ENCODE results near the gene DOK6. TPM values are rescaled to one million over a fixed set of nuclear protein-coding genes. Genes with fewer than 3 reads are reported as not detected.

The DOK6 gene
- total and polyA plus RNA-seq, 2 experiments from 2014 or later: 0.29 to 0.42 TPM

DNA sequence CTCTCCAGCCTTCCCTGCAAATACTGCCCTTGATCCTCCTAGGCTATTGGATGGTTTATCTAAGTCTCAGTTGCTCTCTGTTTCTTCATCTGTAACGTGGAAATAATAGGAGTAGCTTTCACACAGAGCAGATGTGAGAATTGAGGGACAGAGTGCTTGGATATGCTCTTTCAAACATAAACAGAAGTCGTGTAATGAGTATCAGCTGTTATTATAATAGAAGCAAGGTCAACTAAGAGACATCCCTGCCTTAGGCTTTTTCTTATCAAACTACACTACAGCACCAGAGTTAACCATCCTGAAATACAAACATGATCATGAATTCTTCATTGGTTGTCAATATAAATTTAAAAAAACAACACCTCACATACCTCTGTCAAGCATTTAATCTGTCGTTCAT is 138.2 kb downstream of the DOK6 start:
- Histone ChIP-seq H3K27ac (ENCODE audit: low read depth) (no peak overlapping the region), H3K9me2 (ENCODE audit: insufficient read depth) (no peaks in the 10 kb centered on the region), H3K4me2 (no peak overlapping the region), H2AFZ (peak overlapping the region; percentile 64; the same call in 1 of the 2 replicates), H3K79me2 (replicated peaks; ENCODE audit: insufficient read depth) (no peaks in the 10 kb centered on the region), H3K4me1 (ENCODE audit: insufficient read depth) (peaks cover 19% of the 10 kb centered on the region; the same call in 1 of the 2 replicates), H3K27me3 (ENCODE audit: insufficient read depth) (no peaks in the 10 kb centered on the region), H3K36me3 (ENCODE audit: insufficient read depth) (no peaks in the 10 kb centered on the region), H3K4me3 (no peak overlapping the region), H4K20me1 (replicated peaks; ENCODE audit: insufficient read depth) (no peaks in the 10 kb centered on the region), H3F3A (replicated peaks; ENCODE audit: low read depth) (no peaks in the 10 kb centered on the region)
- Mint-ChIP-seq H3K4me1 (peaks cover 11% of the 10 kb centered on the region), H3K9me3 (no peaks in the 10 kb centered on the region; the same call in 2 of the 3 replicates), H3K27me3 (ENCODE audit: insufficient read depth, low read depth, poor library complexity) (no peaks in the 10 kb centered on the region), H3K27ac (peak overlapping the region; percentile 2; the same call in 1 of the 2 replicates), H3K4me3 (no peak overlapping the region), H3K36me3 (ENCODE audit: low read depth) (no peaks in the 10 kb centered on the region)
- DNase-seq (ENCODE audit: low spot score) (no peak), ATAC-seq (no peak)
- TF ChIP-seq, protein P1, sequence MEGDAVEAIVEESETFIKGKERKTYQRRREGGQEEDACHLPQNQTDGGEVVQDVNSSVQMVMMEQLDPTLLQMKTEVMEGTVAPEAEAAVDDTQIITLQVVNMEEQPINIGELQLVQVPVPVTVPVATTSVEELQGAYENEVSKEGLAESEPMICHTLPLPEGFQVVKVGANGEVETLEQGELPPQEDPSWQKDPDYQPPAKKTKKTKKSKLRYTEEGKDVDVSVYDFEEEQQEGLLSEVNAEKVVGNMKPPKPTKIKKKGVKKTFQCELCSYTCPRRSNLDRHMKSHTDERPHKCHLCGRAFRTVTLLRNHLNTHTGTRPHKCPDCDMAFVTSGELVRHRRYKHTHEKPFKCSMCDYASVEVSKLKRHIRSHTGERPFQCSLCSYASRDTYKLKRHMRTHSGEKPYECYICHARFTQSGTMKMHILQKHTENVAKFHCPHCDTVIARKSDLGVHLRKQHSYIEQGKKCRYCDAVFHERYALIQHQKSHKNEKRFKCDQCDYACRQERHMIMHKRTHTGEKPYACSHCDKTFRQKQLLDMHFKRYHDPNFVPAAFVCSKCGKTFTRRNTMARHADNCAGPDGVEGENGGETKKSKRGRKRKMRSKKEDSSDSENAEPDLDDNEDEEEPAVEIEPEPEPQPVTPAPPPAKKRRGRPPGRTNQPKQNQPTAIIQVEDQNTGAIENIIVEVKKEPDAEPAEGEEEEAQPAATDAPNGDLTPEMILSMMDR (conservative IDR thresholded peaks at IDR 0.05; ENCODE audit: low read depth in 2 of 2): no peak
- no peak for TF ChIP-seq STAT1 (IDR thresholded peaks at IDR 0.05; ENCODE audit: unreplicated experiment)
- TF ChIP-seq, protein P2, sequence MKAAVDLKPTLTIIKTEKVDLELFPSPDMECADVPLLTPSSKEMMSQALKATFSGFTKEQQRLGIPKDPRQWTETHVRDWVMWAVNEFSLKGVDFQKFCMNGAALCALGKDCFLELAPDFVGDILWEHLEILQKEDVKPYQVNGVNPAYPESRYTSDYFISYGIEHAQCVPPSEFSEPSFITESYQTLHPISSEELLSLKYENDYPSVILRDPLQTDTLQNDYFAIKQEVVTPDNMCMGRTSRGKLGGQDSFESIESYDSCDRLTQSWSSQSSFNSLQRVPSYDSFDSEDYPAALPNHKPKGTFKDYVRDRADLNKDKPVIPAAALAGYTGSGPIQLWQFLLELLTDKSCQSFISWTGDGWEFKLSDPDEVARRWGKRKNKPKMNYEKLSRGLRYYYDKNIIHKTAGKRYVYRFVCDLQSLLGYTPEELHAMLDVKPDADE (IDR thresholded peaks at IDR 0.05): no peak
- TF ChIP-seq EZH2phosphoT487 (IDR thresholded peaks at IDR 0.05; ENCODE audit: unreplicated experiment): no peak
- TF ChIP-seq, protein P3, sequence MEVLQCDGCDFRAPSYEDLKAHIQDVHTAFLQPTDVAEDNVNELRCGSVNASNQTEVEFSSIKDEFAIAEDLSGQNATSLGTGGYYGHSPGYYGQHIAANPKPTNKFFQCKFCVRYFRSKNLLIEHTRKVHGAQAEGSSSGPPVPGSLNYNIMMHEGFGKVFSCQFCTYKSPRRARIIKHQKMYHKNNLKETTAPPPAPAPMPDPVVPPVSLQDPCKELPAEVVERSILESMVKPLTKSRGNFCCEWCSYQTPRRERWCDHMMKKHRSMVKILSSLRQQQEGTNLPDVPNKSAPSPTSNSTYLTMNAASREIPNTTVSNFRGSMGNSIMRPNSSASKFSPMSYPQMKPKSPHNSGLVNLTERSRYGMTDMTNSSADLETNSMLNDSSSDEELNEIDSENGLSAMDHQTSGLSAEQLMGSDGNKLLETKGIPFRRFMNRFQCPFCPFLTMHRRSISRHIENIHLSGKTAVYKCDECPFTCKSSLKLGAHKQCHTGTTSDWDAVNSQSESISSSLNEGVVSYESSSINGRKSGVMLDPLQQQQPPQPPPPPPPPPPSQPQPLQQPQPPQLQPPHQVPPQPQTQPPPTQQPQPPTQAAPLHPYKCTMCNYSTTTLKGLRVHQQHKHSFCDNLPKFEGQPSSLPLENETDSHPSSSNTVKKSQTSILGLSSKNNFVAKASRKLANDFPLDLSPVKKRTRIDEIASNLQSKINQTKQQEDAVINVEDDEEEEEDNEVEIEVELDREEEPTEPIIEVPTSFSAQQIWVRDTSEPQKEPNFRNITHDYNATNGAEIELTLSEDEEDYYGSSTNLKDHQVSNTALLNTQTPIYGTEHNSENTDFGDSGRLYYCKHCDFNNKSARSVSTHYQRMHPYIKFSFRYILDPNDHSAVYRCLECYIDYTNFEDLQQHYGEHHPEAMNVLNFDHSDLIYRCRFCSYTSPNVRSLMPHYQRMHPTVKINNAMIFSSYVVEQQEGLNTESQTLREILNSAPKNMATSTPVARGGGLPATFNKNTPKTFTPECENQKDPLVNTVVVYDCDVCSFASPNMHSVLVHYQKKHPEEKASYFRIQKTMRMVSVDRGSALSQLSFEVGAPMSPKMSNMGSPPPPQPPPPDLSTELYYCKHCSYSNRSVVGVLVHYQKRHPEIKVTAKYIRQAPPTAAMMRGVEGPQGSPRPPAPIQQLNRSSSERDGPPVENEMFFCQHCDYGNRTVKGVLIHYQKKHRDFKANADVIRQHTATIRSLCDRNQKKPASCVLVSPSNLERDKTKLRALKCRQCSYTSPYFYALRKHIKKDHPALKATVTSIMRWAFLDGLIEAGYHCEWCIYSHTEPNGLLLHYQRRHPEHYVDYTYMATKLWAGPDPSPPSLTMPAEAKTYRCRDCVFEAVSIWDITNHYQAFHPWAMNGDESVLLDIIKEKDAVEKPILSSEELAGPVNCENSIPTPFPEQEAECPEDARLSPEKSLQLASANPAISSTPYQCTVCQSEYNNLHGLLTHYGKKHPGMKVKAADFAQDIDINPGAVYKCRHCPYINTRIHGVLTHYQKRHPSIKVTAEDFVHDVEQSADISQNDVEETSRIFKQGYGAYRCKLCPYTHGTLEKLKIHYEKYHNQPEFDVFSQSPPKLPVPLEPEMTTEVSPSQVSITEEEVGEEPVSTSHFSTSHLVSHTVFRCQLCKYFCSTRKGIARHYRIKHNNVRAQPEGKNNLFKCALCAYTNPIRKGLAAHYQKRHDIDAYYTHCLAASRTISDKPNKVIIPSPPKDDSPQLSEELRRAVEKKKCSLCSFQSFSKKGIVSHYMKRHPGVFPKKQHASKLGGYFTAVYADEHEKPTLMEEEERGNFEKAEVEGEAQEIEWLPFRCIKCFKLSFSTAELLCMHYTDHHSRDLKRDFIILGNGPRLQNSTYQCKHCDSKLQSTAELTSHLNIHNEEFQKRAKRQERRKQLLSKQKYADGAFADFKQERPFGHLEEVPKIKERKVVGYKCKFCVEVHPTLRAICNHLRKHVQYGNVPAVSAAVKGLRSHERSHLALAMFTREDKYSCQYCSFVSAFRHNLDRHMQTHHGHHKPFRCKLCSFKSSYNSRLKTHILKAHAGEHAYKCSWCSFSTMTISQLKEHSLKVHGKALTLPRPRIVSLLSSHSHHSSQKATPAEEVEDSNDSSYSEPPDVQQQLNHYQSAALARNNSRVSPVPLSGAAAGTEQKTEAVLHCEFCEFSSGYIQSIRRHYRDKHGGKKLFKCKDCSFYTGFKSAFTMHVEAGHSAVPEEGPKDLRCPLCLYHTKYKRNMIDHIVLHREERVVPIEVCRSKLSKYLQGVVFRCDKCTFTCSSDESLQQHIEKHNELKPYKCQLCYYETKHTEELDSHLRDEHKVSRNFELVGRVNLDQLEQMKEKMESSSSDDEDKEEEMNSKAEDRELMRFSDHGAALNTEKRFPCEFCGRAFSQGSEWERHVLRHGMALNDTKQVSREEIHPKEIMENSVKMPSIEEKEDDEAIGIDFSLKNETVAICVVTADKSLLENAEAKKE (CRISPR knock-in tag; IDR thresholded peaks at IDR 0.05): no peak
